Choroid plexus epithelial cell (primary cell): ENCODE data around the gene OR10P1.

Experiments used
- DNase-seq: peaks from one replicate; pipeline ENCODE4 v3.0.0-alpha.2; 2010; ENCODE audit warnings: low read depth
- H3K4me3 ChIP-seq: 2 replicates; pipeline ENCODE4 v1.5.1; 2011; ENCODE audit warnings: low read depth, mild to moderate bottlenecking, control low read depth, low read length, moderate library complexity
- CTCF ChIP-seq: conservative IDR thresholded peaks from 2 replicates; pipeline ENCODE4 v1.5.1; 2011; ENCODE audit warnings: low read depth, mild to moderate bottlenecking, control low read depth, inconsistent platforms, low read length, moderate library complexity

The OR10P1 gene

GRCh38 chr12:55651299-55651683 is 14.6 kb downstream of the OR10P1 start:
- H3K4me3 ChIP-seq, result no peak overlapping the region
- no peak for TF ChIP-seq CTCF
- no peak for DNase-seq

- TF ChIP-seq CTCF, result no peak
- no peak overlapping the region for H3K4me3 ChIP-seq
- no peak for DNase-seq
Observed at GRCh38 chr12:55652352-55652751, 15.7 kb downstream of the OR10P1 start.

- no peak for DNase-seq
- H3K4me3 ChIP-seq, result no peak overlapping the region
- no peak for TF ChIP-seq CTCF
Observed at GRCh38 chr12:55653031-55653430, 16.3 kb downstream of the OR10P1 start.

GRCh38 chr12:55654511-55655214 is 18.0 kb downstream of the OR10P1 start:
- no peak for DNase-seq
- TF ChIP-seq CTCF, result no peak
- no peak overlapping the region for H3K4me3 ChIP-seq

- DNase-seq, result no peak
- TF ChIP-seq CTCF, result no peak
- no peak overlapping the region for H3K4me3 ChIP-seq
Observed at GRCh38 chr12:55657212-55657611, 20.5 kb downstream of the OR10P1 start.

- DNase-seq, result no peak
- no peak for TF ChIP-seq CTCF
- no peak overlapping the region for H3K4me3 ChIP-seq
Observed at GRCh38 chr12:55658212-55658611, 21.5 kb downstream of the OR10P1 start.
